ENCODE results near the gene ALDOB.
"Not testable (repeated sequence)": the region's sequence is repeated elsewhere in the genome, so short reads cannot be mapped to it uniquely, and the experiment has no call there.

The ALDOB gene

GRCh38 chr9:101397746-101398067 is 37.9 kb downstream of the ALDOB start:
- TF ChIP-seq, protein P1, sequence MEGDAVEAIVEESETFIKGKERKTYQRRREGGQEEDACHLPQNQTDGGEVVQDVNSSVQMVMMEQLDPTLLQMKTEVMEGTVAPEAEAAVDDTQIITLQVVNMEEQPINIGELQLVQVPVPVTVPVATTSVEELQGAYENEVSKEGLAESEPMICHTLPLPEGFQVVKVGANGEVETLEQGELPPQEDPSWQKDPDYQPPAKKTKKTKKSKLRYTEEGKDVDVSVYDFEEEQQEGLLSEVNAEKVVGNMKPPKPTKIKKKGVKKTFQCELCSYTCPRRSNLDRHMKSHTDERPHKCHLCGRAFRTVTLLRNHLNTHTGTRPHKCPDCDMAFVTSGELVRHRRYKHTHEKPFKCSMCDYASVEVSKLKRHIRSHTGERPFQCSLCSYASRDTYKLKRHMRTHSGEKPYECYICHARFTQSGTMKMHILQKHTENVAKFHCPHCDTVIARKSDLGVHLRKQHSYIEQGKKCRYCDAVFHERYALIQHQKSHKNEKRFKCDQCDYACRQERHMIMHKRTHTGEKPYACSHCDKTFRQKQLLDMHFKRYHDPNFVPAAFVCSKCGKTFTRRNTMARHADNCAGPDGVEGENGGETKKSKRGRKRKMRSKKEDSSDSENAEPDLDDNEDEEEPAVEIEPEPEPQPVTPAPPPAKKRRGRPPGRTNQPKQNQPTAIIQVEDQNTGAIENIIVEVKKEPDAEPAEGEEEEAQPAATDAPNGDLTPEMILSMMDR (IDR thresholded peaks at IDR 0.05; ENCODE audit: low read length, missing control alignments), result no peak
- no peak for DNase-seq (ENCODE audit: low read depth)

DNA sequence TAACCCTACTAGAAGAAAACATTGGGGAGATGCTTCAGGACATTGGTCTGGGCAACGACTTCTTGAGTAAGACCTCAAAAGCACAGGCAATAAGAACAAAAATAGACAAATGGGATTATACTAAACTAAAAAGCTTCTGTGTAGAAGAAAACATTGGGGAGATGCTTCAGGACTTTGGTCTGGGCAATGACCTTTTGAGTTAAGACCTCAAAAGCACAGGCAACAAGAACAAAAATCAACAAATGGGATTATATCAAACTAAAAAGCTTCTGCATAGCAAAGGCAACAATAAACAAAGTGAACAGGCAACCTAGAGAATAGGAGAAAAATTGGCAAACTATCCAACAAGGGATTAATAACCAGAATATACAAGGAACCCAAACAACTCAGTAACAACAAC is 40.9 kb downstream of the ALDOB start:
- DNase-seq (ENCODE audit: low read depth), result no peak
- H3K4me3 ChIP-seq (replicated peaks; ENCODE audit: low read depth, low read length), result no peak overlapping the region

More at GRCh38 chr9:101397746-101398067, 37.9 kb downstream of the ALDOB start:
- peak overlapping the region; percentile 95 for H3K4me3 ChIP-seq (replicated peaks; ENCODE audit: low read depth, low read length)

DNA sequence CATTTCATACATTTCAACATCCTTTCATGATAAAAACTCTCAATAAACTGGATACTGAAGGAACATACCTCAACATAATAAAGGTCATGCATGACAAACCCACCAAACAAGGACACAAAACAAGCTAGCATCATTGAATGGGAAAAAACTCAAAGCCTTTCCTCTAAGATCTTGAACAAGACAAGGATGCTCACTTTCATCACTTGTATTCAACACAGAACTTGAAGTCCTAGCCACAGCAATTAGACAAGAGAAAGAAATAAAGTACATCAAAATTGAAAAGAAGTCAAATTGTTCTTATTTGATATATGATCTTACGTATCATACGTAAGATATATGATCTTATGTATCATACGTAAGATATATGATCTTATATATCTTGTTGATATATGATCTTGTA is 42.4 kb downstream of the ALDOB start:
- no peak for DNase-seq (ENCODE audit: low read depth)
- TF ChIP-seq, protein P1 (IDR thresholded peaks at IDR 0.05; ENCODE audit: low read length, missing control alignments), result no peak
- no peak overlapping the region for H3K4me3 ChIP-seq (replicated peaks; ENCODE audit: low read depth, low read length)

More for the DNA sequence above, 40.9 kb downstream of the ALDOB start:
- TF ChIP-seq, protein P1 (IDR thresholded peaks at IDR 0.05; ENCODE audit: low read length, missing control alignments), result no peak

GRCh38 chr9:101388507-101388993 is 47.0 kb downstream of the ALDOB start:
- TF ChIP-seq, protein P1 (IDR thresholded peaks at IDR 0.05; ENCODE audit: low read length, missing control alignments), result peak; percentile 60
- no peak for DNase-seq (ENCODE audit: low read depth)
- H3K4me3 ChIP-seq (replicated peaks; ENCODE audit: low read depth, low read length), result no peak overlapping the region

DNA sequence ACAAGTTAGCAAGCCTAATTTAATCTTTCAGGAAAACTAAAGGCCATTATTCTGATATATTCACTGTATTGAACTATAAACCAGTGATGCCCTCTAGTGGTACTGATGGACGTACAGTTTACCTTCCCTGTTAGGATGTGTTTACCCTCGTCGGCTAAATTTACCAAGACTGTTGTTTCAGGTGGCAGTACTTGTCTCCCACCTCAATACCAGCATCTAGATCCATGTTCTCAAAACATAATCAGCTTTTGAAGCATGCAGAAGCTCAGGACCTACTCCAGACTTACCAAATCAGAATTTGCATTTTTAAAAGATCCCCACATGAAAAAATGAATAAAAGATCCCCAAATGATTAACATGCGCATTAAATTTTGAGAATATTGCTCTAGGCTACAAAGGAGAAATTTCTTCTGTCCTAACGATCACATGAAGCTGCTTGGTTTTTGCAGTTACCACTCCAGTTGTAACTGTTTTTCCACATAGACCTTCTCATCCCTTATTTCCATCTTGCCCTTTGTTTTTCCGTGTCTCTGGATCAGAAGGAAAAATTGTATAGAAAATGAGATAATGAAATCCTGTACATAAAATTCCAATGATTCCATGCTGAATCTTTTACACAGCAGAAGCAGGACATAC is 47.6 kb downstream of the ALDOB start:
- peak; percentile 70 for DNase-seq (ENCODE audit: low read depth)
- no peak overlapping the region for H3K4me3 ChIP-seq (replicated peaks; ENCODE audit: low read depth, low read length)
- TF ChIP-seq, protein P1 (IDR thresholded peaks at IDR 0.05; ENCODE audit: low read length, missing control alignments), result peak; percentile 75

DNA sequence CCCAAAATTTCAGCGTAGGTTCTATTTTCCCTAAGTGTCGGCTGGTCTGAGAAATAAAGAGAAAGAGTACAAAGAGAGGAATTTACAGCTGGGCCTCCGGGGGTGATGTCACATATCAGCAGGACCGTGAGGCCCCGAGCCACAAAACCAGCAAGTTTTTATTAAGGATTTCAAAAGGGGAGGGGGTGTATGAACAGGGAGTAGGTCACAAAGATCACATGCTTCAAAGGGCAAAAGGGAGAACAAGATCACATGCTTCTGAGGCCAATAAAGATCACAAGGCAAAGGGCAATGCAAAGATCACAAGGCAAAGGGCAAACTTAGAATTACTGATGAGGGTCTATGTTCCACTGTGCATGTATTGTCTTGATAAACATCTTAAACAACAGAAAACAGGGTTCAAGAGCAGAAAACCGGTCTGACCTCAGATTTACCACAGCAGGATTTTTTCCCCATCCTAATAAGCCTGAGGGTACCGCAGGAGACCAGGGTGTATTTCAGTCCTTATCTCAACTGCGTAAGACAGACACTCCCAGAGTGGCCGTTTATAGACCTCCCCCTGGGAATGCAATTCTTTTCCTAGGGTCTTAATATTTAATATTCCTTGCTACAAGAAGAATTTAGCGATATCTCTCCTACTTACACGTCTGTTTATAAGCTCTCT is 50.6 kb downstream of the ALDOB start, which contains the start of gene BAAT:
Gene BAAT (minus strand): TSS at position 134 of the 664 bp plus-strand sequence. CDS start 13,602 bp downstream, outside the sequence.
- not testable (repeated sequence) for H3K4me3 ChIP-seq (replicated peaks; ENCODE audit: low read depth, low read length); DNase-seq (ENCODE audit: low read depth)

- no peak overlapping the region for H3K4me3 ChIP-seq (replicated peaks; ENCODE audit: low read depth, low read length)
- DNase-seq (ENCODE audit: low read depth), result no peak
- TF ChIP-seq, protein P1 (IDR thresholded peaks at IDR 0.05; ENCODE audit: low read length, missing control alignments), result no peak
These were observed 52.2 kb downstream of the ALDOB start for GRCh38 chr9:101383361-101383760.

Data from fibroblast of pulmonary artery (primary cell).